Endometrial microvascular endothelial cells (primary cell): ENCODE data around the gene DCBLD2. TPM values are rescaled to one million over a fixed set of nuclear protein-coding genes. Genes with fewer than 3 reads are reported as not detected.

ENCODE experiments used
- in situ Hi-C: cut with HindIII; loops from 2 replicates; pipeline ENCODE4 v1.10.0; 2017; ENCODE audit warnings: low sequenced_read_pairs, low pct_unique_long_range_greater_than_20kb; ENCODE audit errors: inconsistent ontology term
- total RNA-seq: library from RNA; depleted of rRNA; stranded (reverse); fragments of >200 nt; gene quantifications from one replicate; pipeline ENCODE4 v1.2.3, GENCODE V29; 2015; ENCODE audit errors: inconsistent ontology term

Gene DCBLD2
- total RNA-seq, 1 donor from 2014 or later, result 62.4 TPM

DNA sequence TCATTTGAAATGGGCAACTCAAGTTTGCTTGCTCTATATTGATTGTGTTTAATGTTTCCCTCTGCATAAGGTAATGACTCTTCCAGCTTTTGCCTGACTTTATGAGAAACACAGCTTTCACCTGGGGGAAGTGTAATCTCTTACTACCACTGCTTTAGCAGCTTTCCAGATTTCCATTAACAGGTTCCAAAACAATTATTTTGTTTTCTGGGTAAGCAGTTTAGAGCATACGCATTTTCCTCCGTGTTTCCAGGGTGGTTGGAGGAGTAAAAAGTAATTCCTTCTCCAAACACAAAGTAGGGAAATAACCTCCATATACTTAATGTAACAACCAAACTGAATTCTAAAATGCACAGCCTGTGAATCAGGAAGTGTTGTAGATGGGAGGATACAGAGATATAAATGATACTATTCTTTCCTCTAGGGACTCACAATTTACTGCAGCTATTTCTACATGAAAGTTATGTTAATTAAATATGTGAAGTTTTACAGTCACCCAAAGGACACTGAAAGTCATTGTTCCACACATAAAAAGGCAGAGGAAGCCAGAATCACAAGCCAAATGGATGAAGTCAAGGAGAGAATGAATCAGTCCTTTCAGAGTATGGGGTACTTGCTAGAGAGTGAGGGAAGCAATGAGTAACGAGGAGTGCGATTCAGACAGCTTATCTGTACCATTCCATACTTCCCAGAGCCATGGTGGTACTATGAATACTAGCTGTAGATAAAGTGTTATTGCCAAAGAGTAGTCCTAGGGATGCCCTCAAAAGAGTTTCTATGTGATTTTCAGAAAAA lies 121.8 kb downstream of the DCBLD2 start:
- in situ Hi-C loops, result loop anchor here (25.0 kb wide), 1 partner anchor 167 kb away; no protein-coding TSS in a partner anchor

DNA sequence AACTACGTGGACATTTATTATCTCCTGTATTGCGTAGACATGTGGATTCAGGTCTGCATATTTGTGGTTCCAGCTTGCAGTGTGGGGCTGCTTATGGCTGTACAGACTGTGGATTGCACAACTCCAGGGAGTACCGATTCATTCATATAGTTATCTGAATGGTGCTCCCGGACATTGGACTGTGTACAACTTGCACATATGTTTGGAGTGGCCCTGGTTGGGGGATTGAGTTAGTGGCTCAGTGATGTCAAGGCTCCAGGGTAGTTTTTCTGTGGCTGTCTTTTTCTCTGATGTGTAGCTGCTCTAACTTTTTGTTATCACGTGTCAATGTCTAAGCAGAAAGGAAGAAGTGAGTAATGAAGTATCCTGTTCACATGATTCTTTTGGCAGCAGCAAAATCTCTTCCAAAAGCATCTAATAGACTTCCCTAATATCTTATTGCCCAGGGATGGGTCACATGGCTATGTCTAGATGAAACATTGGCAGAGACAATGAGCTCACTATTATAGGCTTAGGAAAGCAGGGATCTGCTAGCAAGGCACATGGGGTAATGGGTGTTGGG lies 122.6 kb downstream of the DCBLD2 start:
- in situ Hi-C loops, result loop anchor here (25.0 kb wide), 1 partner anchor 167 kb away; no protein-coding TSS in a partner anchor

DNA sequence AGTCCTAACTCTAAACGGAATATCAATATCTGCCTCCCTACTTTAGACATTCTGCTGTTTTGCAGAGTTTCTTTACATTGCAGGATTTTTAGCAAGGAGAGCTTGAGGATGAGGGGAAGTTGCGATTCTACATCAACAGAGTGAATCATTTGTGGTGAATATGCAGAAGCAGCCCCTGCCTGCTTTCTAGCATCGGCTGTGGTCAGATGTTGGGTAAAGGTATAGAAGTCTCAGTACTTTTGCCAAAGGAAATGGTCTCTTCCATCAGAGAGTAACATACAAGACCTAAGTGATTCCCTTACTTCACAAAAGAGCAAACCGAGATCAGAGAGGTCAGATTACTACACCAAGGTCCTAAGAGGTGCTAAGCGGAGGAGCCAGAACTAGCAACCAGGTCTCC lies 123.1 kb downstream of the DCBLD2 start:
- in situ Hi-C loops, result loop anchor here (25.0 kb wide), 1 partner anchor 166 kb away; no protein-coding TSS in a partner anchor

DNA sequence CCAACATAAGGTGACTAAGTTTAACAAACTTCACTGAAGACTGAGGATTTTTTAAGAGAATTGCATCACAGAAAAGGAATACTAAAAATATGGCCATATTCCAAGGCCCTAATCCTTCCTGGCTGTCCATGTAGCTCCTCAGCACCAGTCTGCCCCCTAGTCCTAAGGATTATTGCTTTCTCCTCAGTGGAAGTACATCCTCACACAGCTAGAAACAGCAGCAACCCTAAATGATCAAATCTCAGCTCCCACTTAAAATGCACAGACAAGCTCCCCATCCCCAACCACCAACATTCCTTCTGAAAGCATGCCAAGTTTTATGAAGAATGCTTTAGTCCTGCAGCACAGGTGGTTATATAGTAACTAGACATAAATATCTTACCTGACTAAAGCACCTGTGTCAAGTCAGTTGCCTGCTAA lies 123.7 kb downstream of the DCBLD2 start:
- in situ Hi-C loops, result loop anchor here (25.0 kb wide), 1 partner anchor 166 kb away; no protein-coding TSS in a partner anchor

DNA sequence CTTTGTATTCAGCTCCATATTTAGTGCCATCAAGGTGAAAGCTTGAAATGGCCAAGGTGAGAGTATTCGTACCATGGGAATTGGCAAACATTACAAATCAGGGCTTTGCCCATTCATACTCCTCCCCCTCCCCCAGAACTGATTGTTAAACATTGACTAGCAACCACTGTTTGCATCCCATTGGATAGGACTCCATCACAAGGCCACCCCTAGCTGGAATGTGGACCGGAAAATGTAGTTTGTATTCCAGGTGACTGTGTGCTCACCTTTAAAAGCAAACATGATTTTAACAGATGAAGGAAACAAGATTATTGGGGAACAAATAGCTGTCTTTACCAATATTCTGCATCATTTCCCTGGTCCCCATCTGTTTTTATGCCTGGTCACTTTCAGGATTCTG lies 124.2 kb downstream of the DCBLD2 start:
- in situ Hi-C loops, result loop anchor here (25.0 kb wide), 1 partner anchor 165 kb away; no protein-coding TSS in a partner anchor

DNA sequence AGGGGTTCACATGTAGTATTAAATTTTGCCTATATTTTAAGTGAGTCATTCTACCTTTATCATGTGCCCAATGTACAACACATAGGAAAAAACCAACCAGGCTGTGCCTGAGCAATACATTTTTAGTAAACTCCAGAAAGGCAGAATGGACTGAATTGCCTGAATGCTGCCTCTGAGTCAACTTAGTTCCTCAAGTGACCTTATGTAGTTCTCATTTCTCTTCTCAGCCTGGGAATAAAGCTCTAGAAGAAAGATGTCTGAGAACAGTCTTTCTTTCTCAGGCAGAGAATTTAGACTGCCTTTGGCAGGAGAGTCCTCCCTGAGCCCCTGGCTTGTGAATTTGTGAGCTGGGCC lies 125.4 kb downstream of the DCBLD2 start:
- in situ Hi-C loops, result loop anchor here (25.0 kb wide), 1 partner anchor 164 kb away; no protein-coding TSS in a partner anchor

DNA sequence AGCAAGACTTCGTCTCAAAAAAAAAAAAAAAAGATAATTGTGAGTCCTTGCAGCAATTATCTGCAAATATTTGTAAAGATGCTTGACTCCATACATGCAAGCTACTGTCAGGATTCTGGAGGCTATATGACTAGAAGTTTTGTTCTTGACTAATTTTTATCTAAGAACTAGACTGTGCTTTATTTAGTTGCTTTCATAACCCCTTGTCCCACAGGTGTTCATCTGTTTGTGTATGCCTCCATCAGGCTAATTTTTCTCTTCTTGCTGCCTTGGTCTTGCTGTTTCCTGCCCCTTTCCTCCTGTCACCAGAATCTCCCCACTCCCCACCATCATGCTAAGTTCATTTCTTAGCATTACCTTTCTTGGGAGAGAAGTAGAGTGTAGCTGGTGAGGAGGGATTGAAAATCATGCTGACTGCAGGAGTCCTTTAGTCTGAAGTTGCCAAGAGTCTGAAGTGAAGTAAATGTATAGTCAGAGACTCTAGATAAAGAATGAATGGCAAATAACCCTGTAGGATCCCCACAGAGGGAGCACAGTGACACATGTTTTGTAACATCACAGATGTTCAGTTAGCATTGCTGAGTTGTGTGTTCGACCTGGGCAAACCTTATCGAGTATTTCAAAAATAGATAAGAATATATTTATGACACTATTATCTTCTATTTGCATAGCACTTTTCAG lies 125.9 kb downstream of the DCBLD2 start:
- in situ Hi-C loops, result loop anchor here (25.0 kb wide), 1 partner anchor 163 kb away; no protein-coding TSS in a partner anchor

DNA sequence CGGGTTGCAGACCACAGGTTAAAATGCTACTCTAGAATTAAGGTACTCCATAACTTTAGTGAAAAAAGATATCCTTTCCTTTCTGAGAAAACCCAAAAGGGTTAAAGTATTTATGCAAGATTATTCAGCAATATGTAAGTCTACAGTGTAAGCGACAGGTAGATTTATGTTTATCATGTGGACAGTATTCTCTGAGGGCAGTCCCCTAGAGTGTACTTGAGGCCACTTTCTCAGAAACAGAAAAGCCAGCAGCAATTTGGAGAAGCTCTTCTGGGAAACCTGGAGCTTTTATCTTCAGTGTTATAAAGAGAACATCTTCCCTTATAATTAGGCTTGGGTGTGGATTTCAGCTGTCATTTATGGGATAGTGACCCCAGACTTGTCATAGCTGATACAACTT lies 129.5 kb downstream of the DCBLD2 start:
- in situ Hi-C loops, result no loop called here

DNA sequence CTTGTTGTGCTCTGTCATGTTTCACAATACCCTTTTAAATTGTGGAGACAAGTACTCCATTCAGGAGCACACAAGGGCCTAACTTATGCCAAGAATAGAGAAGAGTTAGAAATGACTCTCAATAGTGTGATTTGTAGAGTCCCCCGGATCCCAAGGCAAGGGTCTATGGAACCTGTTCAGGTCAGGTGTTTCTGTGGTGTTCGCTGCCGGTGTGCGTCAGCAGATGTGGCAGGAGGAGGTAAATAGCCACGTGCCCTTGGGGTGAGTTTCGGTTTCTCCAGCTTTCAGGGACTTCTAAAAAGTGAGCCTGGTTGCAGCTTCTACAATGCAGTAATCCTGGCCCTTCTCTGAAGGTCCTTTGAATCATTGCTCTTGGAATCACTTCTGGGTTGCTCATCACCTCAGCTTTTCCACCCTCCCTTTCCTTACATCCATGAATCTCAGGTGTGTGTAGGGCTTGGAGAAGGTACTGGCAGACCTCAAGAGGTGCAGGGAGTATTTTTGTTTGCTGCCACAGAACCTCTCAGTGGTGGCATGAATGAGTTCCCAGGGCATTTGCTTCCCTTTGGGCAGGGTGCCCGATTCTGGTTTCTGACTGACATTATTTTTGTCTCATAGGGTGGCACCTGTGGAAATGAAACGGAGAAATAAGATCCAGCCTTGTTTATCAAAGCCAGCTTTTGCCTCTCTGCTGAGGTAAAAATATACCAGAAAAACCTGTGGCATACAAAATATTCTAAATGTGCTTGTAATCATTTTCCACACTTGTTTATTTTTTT lies 131.0 kb downstream of the DCBLD2 start:
- in situ Hi-C loops, result no loop called here

DNA sequence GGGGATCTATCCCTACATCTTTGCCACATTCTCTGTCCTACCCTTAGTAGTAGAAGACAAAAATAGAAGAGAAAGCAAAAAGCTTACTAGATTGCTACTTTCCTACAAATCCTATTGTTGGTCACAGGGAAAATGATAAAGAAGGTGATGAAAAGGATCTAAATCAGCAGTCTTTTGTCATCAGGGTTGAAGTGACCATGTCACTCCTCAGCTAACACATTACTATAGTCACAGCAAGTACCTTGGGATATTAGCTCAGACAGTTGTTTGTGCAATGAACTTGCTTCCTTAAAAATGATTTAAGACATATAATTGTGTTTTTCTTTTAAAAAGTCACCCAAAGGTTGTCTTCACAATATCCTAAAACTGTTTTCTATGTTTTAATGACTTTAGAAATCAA lies 132.0 kb downstream of the DCBLD2 start:
- in situ Hi-C loops, result no loop called here

DNA sequence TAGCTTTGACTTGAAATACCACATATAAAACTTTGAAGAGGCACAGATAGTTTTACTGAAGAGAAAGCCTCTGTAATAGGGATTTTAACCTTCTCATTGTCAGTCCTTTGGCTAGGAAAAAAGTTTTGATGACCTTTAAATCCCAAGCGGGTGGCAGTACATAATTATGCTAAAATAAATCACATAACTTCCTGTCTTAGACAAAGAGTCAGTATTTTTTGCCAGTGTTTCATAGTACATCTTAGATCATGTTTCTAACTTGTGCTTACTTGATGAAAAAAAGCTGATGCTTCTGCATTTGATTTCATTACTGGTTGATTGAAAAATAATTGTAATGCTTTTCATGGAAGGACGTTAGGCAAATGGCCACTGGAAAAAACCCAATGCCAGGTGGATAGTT lies 132.5 kb downstream of the DCBLD2 start:
- in situ Hi-C loops, result no loop called here

DNA sequence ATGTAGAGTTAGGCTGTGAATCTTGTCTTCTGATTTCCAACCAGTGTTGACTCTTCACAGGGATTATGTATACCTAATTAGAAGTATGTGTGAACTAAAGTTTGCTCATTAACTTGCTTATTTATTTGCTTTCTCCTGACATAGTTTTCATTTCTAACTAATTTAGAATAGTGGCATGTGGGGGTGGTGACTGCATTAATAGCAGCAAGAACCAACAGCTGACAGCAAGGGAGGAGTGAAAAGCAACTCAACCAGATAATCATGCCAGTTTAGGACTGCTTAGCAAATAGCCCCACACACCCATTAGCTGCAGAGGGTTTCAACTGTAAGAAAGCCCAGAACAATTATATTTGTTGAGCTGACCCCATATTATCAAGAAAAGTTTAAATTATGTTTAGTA lies 134.6 kb downstream of the DCBLD2 start:
- in situ Hi-C loops, result no loop called here

DNA sequence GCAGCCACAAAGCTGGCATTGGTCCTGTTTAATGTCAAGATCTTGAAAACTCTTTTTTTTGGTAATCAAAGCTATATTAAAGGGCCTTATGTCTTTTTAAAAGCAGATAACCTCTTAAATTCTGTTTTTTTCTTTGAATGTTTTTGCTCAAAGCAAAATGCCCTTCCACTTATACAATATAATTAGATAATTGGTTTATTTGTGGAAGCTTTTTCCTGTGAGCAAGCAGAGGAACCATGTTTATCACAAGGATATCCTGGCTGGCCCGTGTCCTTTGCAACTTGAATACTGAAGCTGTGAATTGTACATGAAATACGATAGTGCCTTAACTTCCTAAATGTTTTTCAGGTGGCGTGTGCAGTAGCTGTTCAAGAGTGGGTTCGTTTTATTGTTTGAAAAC lies 135.8 kb downstream of the DCBLD2 start:
- in situ Hi-C loops, result no loop called here

DNA sequence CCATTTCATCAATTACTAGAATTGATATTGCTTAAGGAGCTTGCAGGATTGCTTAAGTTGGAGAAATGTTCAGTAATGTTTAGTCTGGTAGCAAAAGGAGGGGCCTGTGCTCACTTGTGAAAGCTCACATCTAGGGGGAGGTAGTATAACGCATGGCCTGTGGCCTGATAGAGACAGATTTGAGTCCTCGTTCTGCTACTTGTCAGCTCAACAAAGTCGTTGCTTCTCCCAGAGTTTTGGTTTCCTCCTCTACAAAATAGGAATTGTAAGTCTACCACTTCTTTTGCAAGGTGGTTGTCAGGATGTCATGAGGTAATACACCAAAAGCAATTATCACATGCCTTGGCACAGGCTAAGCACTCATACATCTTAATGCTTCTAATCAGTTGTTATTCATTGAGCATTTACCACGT lies 137.0 kb downstream of the DCBLD2 start:
- in situ Hi-C loops, result no loop called here

DNA sequence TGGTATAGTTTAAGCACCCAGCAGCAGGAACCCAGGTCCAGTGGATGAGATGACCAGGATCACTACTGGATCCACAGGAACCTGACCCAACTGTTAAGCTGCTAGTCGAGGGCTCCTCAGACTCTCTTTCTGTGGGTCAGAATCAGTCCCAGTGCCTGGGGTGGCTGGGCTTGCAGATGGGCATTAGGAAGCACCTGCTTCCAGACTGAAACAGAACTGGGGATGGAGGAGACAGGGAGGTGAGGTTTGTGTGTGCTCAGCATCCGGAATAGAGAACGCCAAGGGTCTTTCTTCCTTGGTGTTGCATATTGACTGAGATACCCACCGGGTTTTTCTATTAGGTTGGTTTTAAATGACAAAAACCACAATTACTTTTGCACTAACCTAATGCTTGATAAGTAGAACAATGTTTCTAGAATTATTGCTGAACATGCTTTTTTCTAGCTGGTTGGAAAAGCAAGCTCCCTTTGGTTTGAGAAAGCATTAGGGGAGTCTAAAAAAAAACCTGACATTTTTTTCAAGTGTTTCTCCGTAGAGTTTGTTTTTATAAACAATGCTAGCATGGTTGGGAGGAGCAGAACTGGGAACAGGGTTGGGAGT lies 137.6 kb downstream of the DCBLD2 start:
- in situ Hi-C loops, result no loop called here

DNA sequence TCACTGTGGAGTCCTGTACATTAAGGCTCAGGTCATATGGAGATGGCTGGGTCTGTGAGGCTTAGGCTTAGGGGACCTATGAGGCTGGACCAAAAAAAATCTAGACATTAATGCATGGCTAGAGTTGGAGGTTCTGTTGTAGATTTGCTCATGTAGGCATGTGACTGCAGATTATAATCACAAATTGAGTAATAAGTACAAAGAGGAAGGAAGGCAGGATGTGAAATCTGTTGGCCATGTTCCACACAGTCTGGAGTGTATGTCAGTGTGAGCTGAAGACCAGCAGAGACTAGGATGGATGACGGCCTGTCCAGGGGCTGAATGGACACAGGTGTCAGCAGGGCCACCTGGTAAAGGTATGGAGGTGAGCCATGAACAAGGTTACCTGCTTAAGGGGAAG lies 138.4 kb downstream of the DCBLD2 start, which contains the start of gene ST3GAL6:
Gene ST3GAL6 (plus strand): TSS at position 265 of the 400 bp plus-strand sequence. CDS start 5,101 bp downstream, outside the sequence.
- in situ Hi-C loops, result no loop called here

DNA sequence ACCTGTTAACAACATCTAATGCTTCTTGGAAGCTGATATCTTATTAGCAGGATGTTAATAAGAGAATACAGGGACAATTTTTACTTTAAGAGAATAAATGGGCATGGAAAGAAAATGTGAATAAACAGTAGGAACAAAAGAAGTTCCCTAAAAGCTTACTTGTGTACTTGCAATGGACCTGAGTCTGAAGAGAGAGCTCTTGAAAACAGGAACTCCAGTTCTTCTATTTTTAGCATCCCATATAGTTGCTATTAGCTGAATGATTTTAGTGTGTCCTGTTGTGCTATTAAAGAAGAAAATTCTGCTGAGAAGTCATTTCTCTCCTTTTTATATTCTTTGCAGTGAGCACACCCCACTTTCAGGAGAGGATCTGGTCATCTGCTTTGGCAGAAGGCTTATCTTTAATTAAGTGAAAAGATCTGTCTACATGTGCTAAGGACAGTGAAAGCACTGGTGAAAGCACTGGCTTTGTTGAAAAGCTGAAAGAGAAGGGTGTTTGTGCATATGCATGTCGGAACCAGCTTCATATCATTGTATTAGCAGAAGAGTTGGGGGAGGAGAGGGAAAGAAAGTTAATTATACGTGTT lies 139.8 kb downstream of the DCBLD2 start:
- in situ Hi-C loops, result no loop called here

DNA sequence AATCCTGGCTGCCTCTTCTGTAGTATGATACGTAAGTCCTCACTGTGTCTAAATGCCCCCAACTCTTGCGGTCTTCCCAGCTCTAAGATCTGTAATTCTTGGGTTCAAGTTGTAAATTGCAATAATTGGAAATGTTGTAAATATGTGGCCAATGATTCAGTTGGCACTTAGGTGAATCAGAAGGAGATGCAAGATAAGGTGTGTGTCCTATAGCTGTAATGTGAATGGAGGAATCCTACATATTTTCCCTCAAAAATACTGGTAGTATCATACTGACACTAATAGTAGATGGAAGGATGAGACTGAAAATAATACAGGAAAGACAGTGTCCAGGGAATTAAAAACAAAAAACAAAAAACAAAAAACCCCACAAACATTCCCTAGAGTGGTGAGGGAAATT lies 141.9 kb downstream of the DCBLD2 start:
- in situ Hi-C loops, result no loop called here
